Calu3 (cell line): ENCODE results near the gene ZMYND15. TPM values are rescaled to one million over a fixed set of nuclear protein-coding genes. Genes with fewer than 3 reads are reported as not detected.
"Not testable (repeated sequence)": the region's sequence is repeated elsewhere in the genome, so short reads cannot be mapped to it uniquely, and the experiment has no call there.

Experiments
- Bru-seq: library from RNA; stranded (reverse); fragments of 400-500 nt; gene quantifications from one replicate; lab custom pipeline; 2021; lab: Mats Ljungman, UMichigan
- BruChase-seq, 2 experiments: library from RNA; stranded (reverse); fragments of 400-500 nt; gene quantifications; one replicate each; lab custom pipeline; 2021; lab: Mats Ljungman, UMichigan
- BruUV-seq: library from RNA; stranded (reverse); fragments of 400-500 nt; replicated peaks from 2 replicates; lab custom pipeline; 2021; lab: Mats Ljungman, UMichigan
- CTCF ChIA-PET: fragments of 300-600 bp; sonication (Branson Sonifier 250); formaldehyde crosslinking; loops from one replicate; lab custom pipeline; 2022; ENCODE audit warnings: antibody characterized with exemption; lab: Charles Lee
- DNase-seq: peaks from one replicate; pipeline ENCODE4 v3.0.0; 2022
- H3K27ac Mint-ChIP-seq: one replicate; pipeline ENCODE4 v1.8.0; 2022; ENCODE audit warnings: mixed read lengths; ENCODE audit not compliant: unreplicated experiment
- H3K27me3 Mint-ChIP-seq: one replicate; pipeline ENCODE4 v1.8.0; 2022; ENCODE audit warnings: mixed read lengths; ENCODE audit not compliant: unreplicated experiment
- H3K36me3 Mint-ChIP-seq: one replicate; pipeline ENCODE4 v1.8.0; 2022; ENCODE audit warnings: mild to moderate bottlenecking, moderate library complexity, mixed read lengths; ENCODE audit not compliant: insufficient read depth, unreplicated experiment
- H3K4me1 Mint-ChIP-seq: one replicate; pipeline ENCODE4 v1.8.0; 2022; ENCODE audit warnings: mild to moderate bottlenecking, low read depth, mixed read lengths; ENCODE audit not compliant: unreplicated experiment
- H3K4me3 Mint-ChIP-seq: one replicate; pipeline ENCODE4 v1.8.0; 2022; ENCODE audit warnings: mild to moderate bottlenecking, low read depth, moderate library complexity, mixed read lengths; ENCODE audit not compliant: unreplicated experiment
- H3K9me3 Mint-ChIP-seq: one replicate; pipeline ENCODE4 v1.8.0; 2022; ENCODE audit warnings: low read depth, mixed read lengths; ENCODE audit not compliant: unreplicated experiment
- CTCF ChIP-seq: fragments of 200-600 bp; IDR thresholded peaks from one replicate; pipeline ENCODE4 v1.8.0; 2022; ENCODE audit warnings: antibody characterized with exemption; ENCODE audit not compliant: unreplicated experiment
- intact Hi-C: fragments of 100-400 bp; cut with micrococcal nuclease; formaldehyde crosslinking; loops from one replicate; pipeline ENCODE4 v1.10.0; 2022; ENCODE audit not compliant: unreplicated experiment
- long read RNA-seq: library from polyadenylated mRNA; stranded (forward); transcript quantifications from one replicate; pipeline ENCODE4 v2.0.0, GENCODE V29; 2022
- total RNA-seq: library from RNA; stranded (reverse); gene quantifications from 2 replicates; pipeline ENCODE4 v1.2.3, GENCODE V29; 2022

ZMYND15 gene
- total RNA-seq (2.2 and 2.5 TPM in 2 replicates), Bru-seq, nascent RNA (percentile 31 among the genes with signal in this experiment), BruChase-seq, experiment 1, labeled RNA remaining after a 6-hour chase (percentile 34 among the genes with signal in this experiment), BruChase-seq, experiment 2, labeled RNA remaining after a 2-hour chase (percentile 32 among the genes with signal in this experiment)
- long read RNA-seq, partial matches to known transcripts: 4 of 5 reads
- long read RNA-seq, other reads (novel, unspliced or antisense): 1 of 5 reads

- Mint-ChIP-seq H3K27ac (peak within 1 kb of the TSS; percentile 82), H3K27me3 (no peaks in the 10 kb centered on the region), H3K4me3 (peak within 1 kb of the TSS; percentile 77), H3K9me3 (no peaks in the 10 kb centered on the region), H3K36me3 (peaks cover 47% of the 10 kb centered on the region), H3K4me1 (peaks cover 8% of the 10 kb centered on the region)
- no peak for TF ChIP-seq CTCF
- peak; percentile 65 for DNase-seq
- intact Hi-C loops: loop anchor here (10.0 kb wide), 1 partner anchor 145 kb away; no protein-coding TSS in a partner anchor
- no TSS peak for BruUV-seq
- CTCF ChIA-PET: interaction anchor here (1.0 to 2.0 kb wide), 2 partner anchors 51 to 57 kb away, joined by 3 to 11 read pairs; partner anchors contain the start of gene PSMB6
Observed at GRCh38 chr17:4739122-4740024, at the start of gene ZMYND15, which contains the start of gene CXCL16. Gene ZMYND15, plus strand, starts transcription at chr17:4739833. Its CDS starts 716 bp downstream, at chr17:4740549. Gene CXCL16, minus strand, starts transcription at chr17:4739928. Its CDS starts 589 bp downstream, at chr17:4739339.

- H3K4me3 Mint-ChIP-seq, DNase-seq, BruUV-seq, intact Hi-C loops, CTCF ChIA-PET, H3K4me1 Mint-ChIP-seq, H3K27ac Mint-ChIP-seq, H3K27me3 Mint-ChIP-seq, H3K9me3 Mint-ChIP-seq: not testable (repeated sequence)
- H3K36me3 Mint-ChIP-seq: peaks cover 11% of the 10 kb centered on the region
Observed at GRCh38 chr17:4689872-4690271, 49.8 kb upstream of the ZMYND15 start.

- Mint-ChIP-seq H3K9me3 (no peaks in the 10 kb centered on the region), H3K4me3 (no peak overlapping the region), H3K4me1 (no peaks in the 10 kb centered on the region), H3K36me3 (peaks cover 13% of the 10 kb centered on the region), H3K27ac (no peak overlapping the region), H3K27me3 (no peaks in the 10 kb centered on the region)
- CTCF ChIA-PET: no interaction called here
- BruUV-seq: no TSS peak
- intact Hi-C loops: no loop called here
- no peak for DNase-seq
- no peak for TF ChIP-seq CTCF
Observed at GRCh38 chr17:4690745-4691144, 48.9 kb upstream of the ZMYND15 start.

GRCh38 chr17:4691686-4692085 lies 47.9 kb upstream of the ZMYND15 start:
- Mint-ChIP-seq H3K27ac (no peak overlapping the region), H3K9me3 (no peaks in the 10 kb centered on the region), H3K4me1 (no peaks in the 10 kb centered on the region), H3K4me3 (no peak overlapping the region), H3K36me3 (peaks cover 19% of the 10 kb centered on the region), H3K27me3 (no peaks in the 10 kb centered on the region)
- intact Hi-C loops: no loop called here
- DNase-seq: no peak
- no TSS peak for BruUV-seq
- CTCF ChIA-PET: no interaction called here
- TF ChIP-seq CTCF: no peak
